ENCODE results near the gene KCNRG. TPM values are rescaled to one million over a fixed set of nuclear protein-coding genes. Genes with fewer than 3 reads are reported as not detected.
"Not testable (repeated sequence)": the region's sequence is repeated elsewhere in the genome, so short reads cannot be mapped to it uniquely, and the experiment has no call there.

Gene KCNRG
- total and polyA plus RNA-seq, 2 donors: 0.68 to 3.5 TPM

- 28% methylated on average over 1 of the region's 1 CpG for WGBS
- no peak for DNase-seq (ENCODE audit: extremely low spot score)
- Histone ChIP-seq H3K27ac (ENCODE audit: low read depth) (no peak overlapping the region), H3K4me3 (ENCODE audit: low read depth, low read length) (no peak overlapping the region), H3K36me3 (ENCODE audit: insufficient read depth) (peaks cover 2% of the 10 kb centered on the region), H3K4me1 (ENCODE audit: insufficient read depth) (no peaks in the 10 kb centered on the region)
Observed at GRCh38 chr13:50025436-50025835, 10.2 kb downstream of the KCNRG start.

DNA sequence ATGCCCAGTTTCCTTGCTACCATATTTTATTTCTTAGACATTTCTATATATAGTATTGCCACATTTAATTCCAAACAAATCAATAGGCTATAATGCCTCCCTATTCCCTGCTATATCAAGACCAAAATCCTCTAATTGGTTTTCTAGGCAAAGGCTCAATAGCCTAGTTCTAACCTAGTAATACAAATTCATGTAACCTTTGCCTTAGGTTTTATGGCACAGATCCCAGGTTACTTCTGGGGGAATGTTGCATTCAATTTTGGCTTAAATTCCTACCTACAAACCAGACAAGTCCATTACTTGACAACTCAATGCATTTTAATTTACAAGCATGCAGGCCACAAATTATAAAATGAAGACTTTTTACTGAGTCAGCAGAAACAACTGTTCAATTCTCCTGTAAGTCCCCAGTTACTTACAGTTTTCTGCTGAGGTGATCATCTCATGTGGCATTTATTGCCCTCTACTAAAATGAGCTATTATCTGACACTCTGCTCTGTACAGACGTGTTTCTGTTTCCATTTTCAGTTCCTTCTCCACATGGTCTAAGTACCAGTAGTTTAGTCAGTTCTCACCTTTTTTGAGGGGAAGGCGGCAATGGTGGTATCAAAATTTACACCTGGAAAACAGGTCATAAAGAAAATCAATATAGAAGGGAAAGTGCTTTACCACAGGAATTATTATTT lies 11.7 kb downstream of the KCNRG start:
- Histone ChIP-seq H3K27ac (ENCODE audit: low read depth) (no peak overlapping the region), H3K4me1 (ENCODE audit: insufficient read depth) (no peaks in the 10 kb centered on the region), H3K36me3 (ENCODE audit: insufficient read depth) (peaks cover 2% of the 10 kb centered on the region), H3K4me3 (ENCODE audit: low read depth, low read length) (no peak overlapping the region)
- WGBS: 89% methylated on average over 2 of the region's 2 CpGs
- no peak for DNase-seq (ENCODE audit: extremely low spot score)

GRCh38 chr13:50030315-50030714 lies 15.1 kb downstream of the KCNRG start:
- Histone ChIP-seq H3K27ac (ENCODE audit: low read depth) (no peak overlapping the region), H3K4me3 (ENCODE audit: low read depth, low read length) (no peak overlapping the region), H3K4me1 (ENCODE audit: insufficient read depth) (no peaks in the 10 kb centered on the region), H3K36me3 (ENCODE audit: insufficient read depth) (no peaks in the 10 kb centered on the region)
- no peak for DNase-seq (ENCODE audit: extremely low spot score)
- WGBS: 94% methylated on average over 3 of the region's 3 CpGs

DNA sequence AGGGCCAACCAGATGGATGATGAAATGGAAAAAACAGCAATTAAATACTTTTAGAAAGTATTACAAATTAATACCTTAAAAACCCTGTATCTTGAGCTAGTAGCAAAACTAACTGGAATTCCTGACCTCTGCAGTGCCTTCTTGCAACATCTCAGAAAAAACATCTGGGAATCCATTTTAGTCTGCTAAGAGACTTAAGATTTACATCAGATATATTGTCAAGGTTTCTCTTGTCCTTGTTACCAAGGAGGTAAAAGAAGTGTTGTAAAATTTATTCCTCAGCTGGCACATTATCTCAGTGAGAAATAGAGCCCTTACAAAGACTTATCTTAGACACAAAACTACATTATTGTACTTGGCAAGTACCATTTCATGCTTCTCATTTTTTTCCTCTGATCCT lies 18.5 kb downstream of the KCNRG start:
- no peak overlapping the region for H3K4me3 ChIP-seq (ENCODE audit: low read depth, low read length)
- H3K4me1 ChIP-seq (ENCODE audit: insufficient read depth): no peaks in the 10 kb centered on the region
- H3K36me3 ChIP-seq (ENCODE audit: insufficient read depth): no peaks in the 10 kb centered on the region
- H3K27ac ChIP-seq (ENCODE audit: low read depth): no peak overlapping the region
- no peak for DNase-seq (ENCODE audit: extremely low spot score)

- DNase-seq (ENCODE audit: extremely low spot score): no peak
- no peak overlapping the region for H3K4me3 ChIP-seq (ENCODE audit: low read depth, low read length)
- no peak overlapping the region for H3K27ac ChIP-seq (ENCODE audit: low read depth)
- H3K36me3 ChIP-seq (ENCODE audit: insufficient read depth): no peaks in the 10 kb centered on the region
- H3K4me1 ChIP-seq (ENCODE audit: insufficient read depth): no peaks in the 10 kb centered on the region
Observed at GRCh38 chr13:50037788-50038187, 22.5 kb downstream of the KCNRG start.

DNA sequence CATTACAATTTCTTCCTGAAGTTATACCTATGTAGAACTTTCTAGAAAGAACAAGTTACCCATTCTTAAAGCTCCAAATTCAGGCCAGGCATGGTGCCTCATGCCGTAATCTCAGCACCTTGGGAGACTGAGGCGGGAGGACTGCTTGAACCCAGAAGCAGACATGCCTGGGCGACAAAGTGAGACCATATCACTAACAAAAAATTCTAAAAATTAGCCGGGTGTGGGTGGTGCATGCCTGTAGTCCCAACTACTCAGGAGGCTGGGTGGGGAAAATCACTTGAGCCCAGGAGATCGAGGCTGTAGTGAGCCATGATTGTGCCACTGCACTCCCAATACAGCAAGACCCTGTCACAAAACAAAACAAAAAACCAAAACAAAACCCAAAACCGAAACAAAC lies 23.0 kb downstream of the KCNRG start:
- no peak overlapping the region for H3K4me3 ChIP-seq (ENCODE audit: low read depth, low read length)
- WGBS: 97% methylated on average over 6 of the region's 6 CpGs
- no peaks in the 10 kb centered on the region for H3K36me3 ChIP-seq (ENCODE audit: insufficient read depth)
- DNase-seq (ENCODE audit: extremely low spot score): no peak
- H3K4me1 ChIP-seq (ENCODE audit: insufficient read depth): no peaks in the 10 kb centered on the region
- H3K27ac ChIP-seq (ENCODE audit: low read depth): no peak overlapping the region

DNA sequence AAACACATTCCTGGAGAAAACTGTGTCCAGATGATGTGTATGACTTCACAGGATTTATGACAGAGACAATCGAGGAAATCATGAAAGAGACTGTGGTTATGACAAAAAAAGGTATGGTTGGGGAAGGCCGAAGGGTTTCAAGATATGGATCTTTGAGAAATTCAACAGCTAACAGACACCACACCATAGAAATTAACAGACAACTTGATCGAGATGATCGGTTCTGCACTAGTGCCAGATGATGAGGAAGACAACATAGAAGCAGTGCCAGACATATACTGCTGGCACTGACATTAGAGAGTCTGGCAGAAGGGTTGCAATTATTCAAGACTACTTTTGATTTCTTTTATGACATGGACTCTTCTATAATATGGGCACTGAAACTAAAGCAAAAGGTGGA lies 37.2 kb downstream of the KCNRG start:
- WGBS: 89% methylated on average over 4 of the region's 4 CpGs

GRCh38 chr13:50053844-50054243 lies 38.6 kb downstream of the KCNRG start:
- no peaks in the 10 kb centered on the region for H3K4me1 ChIP-seq (ENCODE audit: insufficient read depth)
- no peaks in the 10 kb centered on the region for H3K36me3 ChIP-seq (ENCODE audit: insufficient read depth)
- H3K4me3 ChIP-seq (ENCODE audit: low read depth, low read length): no peak overlapping the region
- no peak for DNase-seq (ENCODE audit: extremely low spot score)
- no peak overlapping the region for H3K27ac ChIP-seq (ENCODE audit: low read depth)
- 87% methylated on average over 1 of the region's 1 CpG for WGBS

More for the DNA sequence above, 37.2 kb downstream of the KCNRG start:
- no peaks in the 10 kb centered on the region for H3K36me3 ChIP-seq (ENCODE audit: insufficient read depth)
- H3K4me1 ChIP-seq (ENCODE audit: insufficient read depth): no peaks in the 10 kb centered on the region
- no peak for DNase-seq (ENCODE audit: extremely low spot score)
- H3K4me3 ChIP-seq (ENCODE audit: low read depth, low read length): no peak overlapping the region
- no peak overlapping the region for H3K27ac ChIP-seq (ENCODE audit: low read depth)

GRCh38 chr13:50055454-50055853 lies 40.2 kb downstream of the KCNRG start:
- DNase-seq (ENCODE audit: extremely low spot score): no peak
- Histone ChIP-seq H3K4me1 (ENCODE audit: insufficient read depth) (no peaks in the 10 kb centered on the region), H3K4me3 (ENCODE audit: low read depth, low read length) (no peak overlapping the region), H3K27ac (ENCODE audit: low read depth) (no peak overlapping the region), H3K36me3 (ENCODE audit: insufficient read depth) (no peaks in the 10 kb centered on the region)
- WGBS: 59% methylated on average over 1 of the region's 1 CpG

DNA sequence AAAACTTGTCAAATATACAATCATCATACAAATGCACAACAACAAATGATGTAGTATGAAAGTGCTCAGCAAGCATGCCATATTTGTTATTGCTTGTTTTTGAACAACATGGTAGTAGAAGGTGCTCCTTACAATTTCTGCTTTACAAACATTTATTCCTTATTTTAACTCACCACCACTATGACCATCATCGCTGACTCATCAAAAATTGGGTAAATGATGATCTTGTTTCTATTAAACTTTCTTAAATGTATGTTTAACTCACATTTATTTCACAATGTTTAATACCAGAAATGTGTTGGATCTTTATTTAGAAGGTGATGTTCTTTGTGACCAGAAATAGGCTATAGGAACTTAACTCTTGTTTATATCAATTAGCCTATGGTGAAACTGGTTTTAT lies 45.5 kb downstream of the KCNRG start:
- Histone ChIP-seq H3K36me3 (ENCODE audit: insufficient read depth) (no peaks in the 10 kb centered on the region), H3K27ac (ENCODE audit: low read depth) (no peak overlapping the region), H3K4me3 (ENCODE audit: low read depth, low read length) (no peak overlapping the region), H3K4me1 (ENCODE audit: insufficient read depth) (no peaks in the 10 kb centered on the region)
- WGBS: 99% methylated on average over 1 of the region's 1 CpG
- no peak for DNase-seq (ENCODE audit: extremely low spot score)

DNA sequence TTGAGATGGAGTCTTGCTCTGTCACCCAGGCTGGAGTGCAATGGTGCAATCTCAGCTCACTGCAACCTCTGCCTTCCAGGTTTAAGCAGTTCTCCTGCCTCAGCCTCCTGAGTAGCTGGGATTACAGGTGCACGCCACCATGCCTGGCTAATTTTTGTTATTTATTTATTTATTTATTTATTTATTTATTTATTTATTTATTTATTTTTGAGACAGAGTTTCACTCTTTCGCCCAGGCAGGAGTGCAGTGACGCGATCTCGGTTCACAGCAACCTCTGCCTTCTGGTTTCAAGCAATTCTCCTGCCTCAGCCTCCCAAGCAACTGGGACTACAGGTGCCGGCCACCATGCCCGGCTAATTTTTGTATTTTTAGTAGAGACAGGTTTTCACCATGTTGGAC lies 47.1 kb downstream of the KCNRG start:
- not testable (repeated sequence) for H3K4me1 ChIP-seq (ENCODE audit: insufficient read depth); H3K4me3 ChIP-seq (ENCODE audit: low read depth, low read length); H3K36me3 ChIP-seq (ENCODE audit: insufficient read depth); DNase-seq (ENCODE audit: extremely low spot score); H3K27ac ChIP-seq (ENCODE audit: low read depth)
- WGBS: over 99% methylated on average over 7 of the region's 7 CpGs

DNA sequence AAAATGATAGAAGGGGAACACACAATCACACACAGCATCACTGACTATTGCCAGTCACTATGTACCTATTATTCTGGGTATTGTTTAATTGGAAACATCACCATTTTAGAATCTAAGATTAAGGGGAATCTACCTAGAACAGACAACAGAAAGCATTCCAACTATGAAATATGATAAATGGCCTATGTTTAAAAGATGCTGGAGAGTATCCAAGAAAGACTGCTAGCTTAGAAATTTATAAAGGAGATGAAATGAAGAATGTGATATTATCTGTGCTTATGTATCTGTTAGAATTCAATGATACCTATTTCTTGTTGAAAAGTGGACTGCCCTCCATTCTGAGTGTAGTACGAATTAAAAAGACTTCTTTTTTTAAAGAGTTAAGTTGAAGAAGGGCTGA lies 50.5 kb downstream of the KCNRG start:
- no peak overlapping the region for H3K27ac ChIP-seq (ENCODE audit: low read depth)
- no peak for DNase-seq (ENCODE audit: extremely low spot score)
- 62% methylated on average over 1 of the region's 1 CpG for WGBS
- no peak overlapping the region for H3K4me3 ChIP-seq (ENCODE audit: low read depth, low read length)
- no peaks in the 10 kb centered on the region for H3K4me1 ChIP-seq (ENCODE audit: insufficient read depth)
- H3K36me3 ChIP-seq (ENCODE audit: insufficient read depth): no peaks in the 10 kb centered on the region

- no peak for DNase-seq (ENCODE audit: extremely low spot score)
- H3K4me3 ChIP-seq (ENCODE audit: low read depth, low read length): no peak overlapping the region
- no peaks in the 10 kb centered on the region for H3K4me1 ChIP-seq (ENCODE audit: insufficient read depth)
- no peaks in the 10 kb centered on the region for H3K36me3 ChIP-seq (ENCODE audit: insufficient read depth)
- no peak overlapping the region for H3K27ac ChIP-seq (ENCODE audit: low read depth)
Observed at GRCh38 chr13:50068508-50068907, 53.3 kb downstream of the KCNRG start.

GRCh38 chr13:50069261-50069660 lies 54.0 kb downstream of the KCNRG start:
- no peak for DNase-seq (ENCODE audit: extremely low spot score)
- WGBS: 83% methylated on average over 1 of the region's 1 CpG

GRCh38 chr13:50070186-50070585 lies 54.9 kb downstream of the KCNRG start:
- DNase-seq (ENCODE audit: extremely low spot score): no peak
- no peaks in the 10 kb centered on the region for H3K4me1 ChIP-seq (ENCODE audit: insufficient read depth)
- H3K4me3 ChIP-seq (ENCODE audit: low read depth, low read length): no peak overlapping the region
- no peaks in the 10 kb centered on the region for H3K36me3 ChIP-seq (ENCODE audit: insufficient read depth)
- H3K27ac ChIP-seq (ENCODE audit: low read depth): no peak overlapping the region

More at GRCh38 chr13:50069261-50069660, 54.0 kb downstream of the KCNRG start:
- no peaks in the 10 kb centered on the region for H3K4me1 ChIP-seq (ENCODE audit: insufficient read depth)
- H3K4me3 ChIP-seq (ENCODE audit: low read depth, low read length): no peak overlapping the region
- H3K36me3 ChIP-seq (ENCODE audit: insufficient read depth): no peaks in the 10 kb centered on the region
- no peak overlapping the region for H3K27ac ChIP-seq (ENCODE audit: low read depth)
